ENCODE results near the gene PLAC8L1. TPM values are rescaled to one million over a fixed set of nuclear protein-coding genes. Genes with fewer than 3 reads are reported as not detected.

PLAC8L1 gene
- total RNA-seq, 1 experiment from 2014 or later: 0.49 TPM

DNA sequence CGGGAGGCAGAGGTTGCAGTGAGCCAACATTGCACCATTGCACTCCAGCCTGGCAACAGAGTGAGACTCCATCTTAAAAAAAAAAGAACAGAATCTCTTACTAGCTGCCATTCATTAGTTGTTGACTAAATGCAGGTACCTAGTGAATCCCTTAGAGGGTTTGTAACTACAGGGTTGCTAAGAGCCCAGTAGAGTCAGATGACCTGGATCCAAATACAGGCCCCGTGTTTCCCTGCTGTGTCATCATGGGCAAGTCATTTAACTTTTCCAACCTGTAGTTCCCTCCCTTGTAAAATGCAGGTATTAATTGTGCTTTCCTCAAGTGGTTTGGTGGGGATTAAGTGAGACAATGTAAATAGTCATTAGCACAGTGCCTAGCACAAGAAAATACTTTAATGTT is 32.8 kb downstream of the PLAC8L1 start:
- TF ChIP-seq TCF7L2 (IDR thresholded peaks at IDR 0.05; ENCODE audit: low read depth, low read length) (no peak), POLR2AphosphoS5 (IDR thresholded peaks at IDR 0.05; ENCODE audit: low read depth, low read length) (no peak), SIN3A (IDR thresholded peaks at IDR 0.05; ENCODE audit: borderline replicate concordance, insufficient read depth, low read depth, low read length) (no peak)
- TF ChIP-seq, protein P1, sequence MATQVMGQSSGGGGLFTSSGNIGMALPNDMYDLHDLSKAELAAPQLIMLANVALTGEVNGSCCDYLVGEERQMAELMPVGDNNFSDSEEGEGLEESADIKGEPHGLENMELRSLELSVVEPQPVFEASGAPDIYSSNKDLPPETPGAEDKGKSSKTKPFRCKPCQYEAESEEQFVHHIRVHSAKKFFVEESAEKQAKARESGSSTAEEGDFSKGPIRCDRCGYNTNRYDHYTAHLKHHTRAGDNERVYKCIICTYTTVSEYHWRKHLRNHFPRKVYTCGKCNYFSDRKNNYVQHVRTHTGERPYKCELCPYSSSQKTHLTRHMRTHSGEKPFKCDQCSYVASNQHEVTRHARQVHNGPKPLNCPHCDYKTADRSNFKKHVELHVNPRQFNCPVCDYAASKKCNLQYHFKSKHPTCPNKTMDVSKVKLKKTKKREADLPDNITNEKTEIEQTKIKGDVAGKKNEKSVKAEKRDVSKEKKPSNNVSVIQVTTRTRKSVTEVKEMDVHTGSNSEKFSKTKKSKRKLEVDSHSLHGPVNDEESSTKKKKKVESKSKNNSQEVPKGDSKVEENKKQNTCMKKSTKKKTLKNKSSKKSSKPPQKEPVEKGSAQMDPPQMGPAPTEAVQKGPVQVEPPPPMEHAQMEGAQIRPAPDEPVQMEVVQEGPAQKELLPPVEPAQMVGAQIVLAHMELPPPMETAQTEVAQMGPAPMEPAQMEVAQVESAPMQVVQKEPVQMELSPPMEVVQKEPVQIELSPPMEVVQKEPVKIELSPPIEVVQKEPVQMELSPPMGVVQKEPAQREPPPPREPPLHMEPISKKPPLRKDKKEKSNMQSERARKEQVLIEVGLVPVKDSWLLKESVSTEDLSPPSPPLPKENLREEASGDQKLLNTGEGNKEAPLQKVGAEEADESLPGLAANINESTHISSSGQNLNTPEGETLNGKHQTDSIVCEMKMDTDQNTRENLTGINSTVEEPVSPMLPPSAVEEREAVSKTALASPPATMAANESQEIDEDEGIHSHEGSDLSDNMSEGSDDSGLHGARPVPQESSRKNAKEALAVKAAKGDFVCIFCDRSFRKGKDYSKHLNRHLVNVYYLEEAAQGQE (IDR thresholded peaks at IDR 0.05; ENCODE audit: insufficient read depth in 1 of 2, low read depth in 2 of 2, low read length in 1 of 2): no peak
- TF ChIP-seq, protein P2, sequence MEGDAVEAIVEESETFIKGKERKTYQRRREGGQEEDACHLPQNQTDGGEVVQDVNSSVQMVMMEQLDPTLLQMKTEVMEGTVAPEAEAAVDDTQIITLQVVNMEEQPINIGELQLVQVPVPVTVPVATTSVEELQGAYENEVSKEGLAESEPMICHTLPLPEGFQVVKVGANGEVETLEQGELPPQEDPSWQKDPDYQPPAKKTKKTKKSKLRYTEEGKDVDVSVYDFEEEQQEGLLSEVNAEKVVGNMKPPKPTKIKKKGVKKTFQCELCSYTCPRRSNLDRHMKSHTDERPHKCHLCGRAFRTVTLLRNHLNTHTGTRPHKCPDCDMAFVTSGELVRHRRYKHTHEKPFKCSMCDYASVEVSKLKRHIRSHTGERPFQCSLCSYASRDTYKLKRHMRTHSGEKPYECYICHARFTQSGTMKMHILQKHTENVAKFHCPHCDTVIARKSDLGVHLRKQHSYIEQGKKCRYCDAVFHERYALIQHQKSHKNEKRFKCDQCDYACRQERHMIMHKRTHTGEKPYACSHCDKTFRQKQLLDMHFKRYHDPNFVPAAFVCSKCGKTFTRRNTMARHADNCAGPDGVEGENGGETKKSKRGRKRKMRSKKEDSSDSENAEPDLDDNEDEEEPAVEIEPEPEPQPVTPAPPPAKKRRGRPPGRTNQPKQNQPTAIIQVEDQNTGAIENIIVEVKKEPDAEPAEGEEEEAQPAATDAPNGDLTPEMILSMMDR (IDR thresholded peaks at IDR 0.05): no peak
- Histone ChIP-seq H3K27me3 (ENCODE audit: control insufficient read depth, insufficient read depth, low read length) (no peaks in the 10 kb centered on the region), H3K36me3 (ENCODE audit: control insufficient read depth, insufficient read depth, low read length) (no peaks in the 10 kb centered on the region), H3K9me3 (ENCODE audit: control insufficient read depth, insufficient read depth, low read depth, low read length) (no peaks in the 10 kb centered on the region), H3K4me1 (ENCODE audit: control insufficient read depth, insufficient read depth, low read length) (no peaks in the 10 kb centered on the region), H3K4me3 (ENCODE audit: low read depth in 2 of 2, low read length in 2 of 2) (no peak overlapping the region), H3K27ac (ENCODE audit: low read length) (no peak overlapping the region)
- DNase-seq (ENCODE audit: low read depth, low spot score) (no peak), ATAC-seq (no peak)
- no TSS peak for BruUV-seq (replicated peaks)
- ChIA-PET CTCF (no interaction called here), POLR2A (no interaction called here)
- in situ Hi-C loops (cut with HindIII; ENCODE audit: low pct_unique_long_range_greater_than_20kb, low sequenced_read_pairs): no loop called here
- intact Hi-C loops (cut with micrococcal nuclease; ENCODE audit: unreplicated experiment): no loop called here

DNA sequence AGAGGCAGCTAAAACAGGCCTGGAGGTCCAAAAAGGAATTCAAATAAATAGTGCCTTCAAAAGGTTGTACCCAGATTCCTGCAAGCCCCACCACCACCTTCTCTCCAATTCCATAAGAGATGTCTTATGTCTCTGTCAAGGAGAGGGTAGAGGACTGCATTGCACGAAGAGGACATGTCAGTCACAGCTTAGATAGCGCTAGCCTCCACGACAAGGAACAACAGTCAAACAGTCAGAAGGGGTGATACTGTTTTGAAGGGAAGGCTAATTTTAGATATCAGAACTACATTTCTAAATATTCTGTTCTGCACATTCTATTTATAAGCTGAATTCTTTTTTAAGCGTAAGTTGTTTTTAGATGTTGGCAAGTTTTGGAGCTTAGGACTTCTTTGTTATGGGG is 34.2 kb downstream of the PLAC8L1 start:
- intact Hi-C loops (cut with micrococcal nuclease; ENCODE audit: unreplicated experiment): no loop called here

More for the DNA sequence above, 34.2 kb downstream of the PLAC8L1 start:
- ATAC-seq: no peak
- TF ChIP-seq TCF7L2 (IDR thresholded peaks at IDR 0.05; ENCODE audit: low read depth, low read length) (no peak), SIN3A (IDR thresholded peaks at IDR 0.05; ENCODE audit: borderline replicate concordance, insufficient read depth, low read depth, low read length) (no peak), POLR2AphosphoS5 (IDR thresholded peaks at IDR 0.05; ENCODE audit: low read depth, low read length) (no peak)
- TF ChIP-seq, protein P1 (IDR thresholded peaks at IDR 0.05; ENCODE audit: insufficient read depth in 1 of 2, low read depth in 2 of 2, low read length in 1 of 2): no peak
- TF ChIP-seq, protein P2 (IDR thresholded peaks at IDR 0.05): no peak
- no peaks in the 10 kb centered on the region for H3K4me1 ChIP-seq (ENCODE audit: control insufficient read depth, insufficient read depth, low read length)
- no peaks in the 10 kb centered on the region for H3K36me3 ChIP-seq (ENCODE audit: control insufficient read depth, insufficient read depth, low read length)
- CTCF ChIA-PET: interaction anchor here (0.6 kb wide), 1 partner anchor 75 kb away, joined by 10 read pairs; no protein-coding TSS in a partner anchor
- DNase-seq (ENCODE audit: low read depth, low spot score): no peak
- no peak overlapping the region for H3K4me3 ChIP-seq (ENCODE audit: low read depth in 2 of 2, low read length in 2 of 2)
- BruUV-seq (replicated peaks): no TSS peak
- no peaks in the 10 kb centered on the region for H3K27me3 ChIP-seq (ENCODE audit: control insufficient read depth, insufficient read depth, low read length)
- POLR2A ChIA-PET: no interaction called here
- in situ Hi-C loops (cut with HindIII; ENCODE audit: low pct_unique_long_range_greater_than_20kb, low sequenced_read_pairs): no loop called here
- no peak overlapping the region for H3K27ac ChIP-seq (ENCODE audit: low read length)
- no peaks in the 10 kb centered on the region for H3K9me3 ChIP-seq (ENCODE audit: control insufficient read depth, insufficient read depth, low read depth, low read length)

Data from Panc1 (cell line).